Psoas muscle (tissue), 8 donors: ENCODE results near the gene PHACTR3. TPM values are rescaled to one million over a fixed set of nuclear protein-coding genes. Genes with fewer than 3 reads are reported as not detected.

Experiments
- ATAC-seq, 4 donors: fragments of 200-7000 bp; cut with Tn5 transposase; one replicate each; pipeline ENCODE4 v1.9.1; 2020; ENCODE audit warnings: moderate library complexity in 3 of 4, mild to moderate bottlenecking in 2 of 4
- DNase-seq, 2 donors: peaks; one replicate each; pipeline ENCODE4 v3.0.0-alpha.2; 2020
- H3K27ac ChIP-seq: fragments of 200-600 bp; one replicate; pipeline ENCODE4 v1.8.0; 2022
- H3K27me3 ChIP-seq, 3 donors: fragments of 200-600 bp in 1 of 3; one replicate each; pipeline versions ENCODE4 v1.6.1 to v1.8.0; 2013 to 2022; ENCODE audit warnings: low read length in 2 of 3, mild to moderate bottlenecking in 2 of 3, moderate library complexity in 1 of 3; ENCODE audit not compliant: insufficient read depth in 3 of 3
- H3K36me3 ChIP-seq, 2 donors: fragments of 200-600 bp in 1 of 2; one replicate each; pipeline versions ENCODE4 v1.6.1 to v1.8.0; 2013 to 2022; ENCODE audit warnings: low read depth in 1 of 2, mild to moderate bottlenecking in 1 of 2, moderate library complexity in 1 of 2; ENCODE audit not compliant: insufficient read depth in 1 of 2
- H3K4me1 ChIP-seq: fragments of 200-600 bp; one replicate; pipeline ENCODE4 v1.8.0; 2022
- H3K4me3 ChIP-seq: fragments of 200-600 bp; one replicate; pipeline ENCODE4 v1.8.0; 2022; ENCODE audit warnings: mild to moderate bottlenecking
- H3K9me3 ChIP-seq: fragments of 200-600 bp; one replicate; pipeline ENCODE4 v1.8.0; 2022
- WGBS, 3 donors: extraction: QIAGEN DNeasy Blood & Tissue Kit; methylation state at CpG; one replicate each; pipeline versions ENCODE4 v1.1.6 to v1.1.7; 2013; 5-methylcytosine and 5-hydroxymethylcytosine counted together
- intact Hi-C, 2 donors: fragments of 100-400 bp; cut with DNase I; formaldehyde crosslinking; loops; one replicate each; pipeline versions ENCODE4 v1.11.0 to v1.14.2; 2022
- polyA plus RNA-seq, 3 donors: library from polyadenylated mRNA; stranded (reverse); fragments of 200-250 nt; gene quantifications; one replicate each; pipeline ENCODE4 v1.2.3, GENCODE V29; 2013
- total RNA-seq, 4 donors: library from RNA; stranded (reverse); fragmentation: NEBNext Ultra II Directional in 2 of 4; extraction: Animal tissue kit (Norgen Biotek cat#: 25700) in 2 of 4; gene quantifications; one replicate each; pipeline versions ENCODE4 v1.2.1 to v1.2.4, GENCODE V29; 2021 to 2023
- TF ChIP-seq, protein P1 (sequence below): fragments of 200-600 bp; IDR thresholded peaks from one replicate; pipeline ENCODE4 v1.8.0; 2022; ENCODE audit warnings: antibody characterized with exemption
- donor health status: healthy with polysubstance abuse.
- donor health status: DM: no; HTN: no; CAD: no; lungs with moderate emphysema.
- donor health status: Bipolar disorder and iron deficiency.
- donor health status: healthy.
- donor health status: DM: yes; HTN: yes; CAD: no.
- donor health status: DM: no; HTN: no; CAD: no.
- donor health status: DM: no; HTN: no; CAD: no.
- donor health status: DM: yes; HTN: yes; CAD: no.

The PHACTR3 gene
- total and polyA plus RNA-seq, 7 donors, result 0.10 to 0.46 (median 0.15) TPM; not detected in 3

DNA sequence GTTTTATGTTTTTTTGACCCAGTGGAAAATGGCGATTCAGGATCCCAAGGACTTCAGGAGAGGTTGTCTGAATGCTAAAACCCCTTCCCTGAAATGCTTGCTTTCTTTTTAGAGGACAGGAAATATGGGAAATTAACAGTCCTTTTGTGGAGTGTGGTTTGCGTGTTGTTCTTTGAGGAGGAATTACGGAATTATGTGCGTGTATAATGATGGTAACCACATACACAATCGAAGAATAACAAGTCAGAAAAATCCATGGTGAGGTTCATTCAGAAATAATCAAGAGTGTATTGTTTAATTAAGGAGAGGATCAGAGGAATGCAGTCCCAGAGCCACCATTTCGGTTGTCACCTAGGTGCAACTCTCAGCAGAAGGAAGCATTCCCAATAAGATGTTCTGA, 73.2 kb downstream of the PHACTR3 start:
- TF ChIP-seq, protein P1, sequence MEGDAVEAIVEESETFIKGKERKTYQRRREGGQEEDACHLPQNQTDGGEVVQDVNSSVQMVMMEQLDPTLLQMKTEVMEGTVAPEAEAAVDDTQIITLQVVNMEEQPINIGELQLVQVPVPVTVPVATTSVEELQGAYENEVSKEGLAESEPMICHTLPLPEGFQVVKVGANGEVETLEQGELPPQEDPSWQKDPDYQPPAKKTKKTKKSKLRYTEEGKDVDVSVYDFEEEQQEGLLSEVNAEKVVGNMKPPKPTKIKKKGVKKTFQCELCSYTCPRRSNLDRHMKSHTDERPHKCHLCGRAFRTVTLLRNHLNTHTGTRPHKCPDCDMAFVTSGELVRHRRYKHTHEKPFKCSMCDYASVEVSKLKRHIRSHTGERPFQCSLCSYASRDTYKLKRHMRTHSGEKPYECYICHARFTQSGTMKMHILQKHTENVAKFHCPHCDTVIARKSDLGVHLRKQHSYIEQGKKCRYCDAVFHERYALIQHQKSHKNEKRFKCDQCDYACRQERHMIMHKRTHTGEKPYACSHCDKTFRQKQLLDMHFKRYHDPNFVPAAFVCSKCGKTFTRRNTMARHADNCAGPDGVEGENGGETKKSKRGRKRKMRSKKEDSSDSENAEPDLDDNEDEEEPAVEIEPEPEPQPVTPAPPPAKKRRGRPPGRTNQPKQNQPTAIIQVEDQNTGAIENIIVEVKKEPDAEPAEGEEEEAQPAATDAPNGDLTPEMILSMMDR, result no peak
- DNase-seq (no peak), ATAC-seq (no peak)
- WGBS, 3 donors, result 65 to 70% (median 68%) methylated on average over 6 of the region's 6 CpGs
- intact Hi-C loops, result no loop called here
- Histone ChIP-seq H3K9me3 (no peaks in the 10 kb centered on the region), H3K4me1 (no peaks in the 10 kb centered on the region), H3K27ac (no peak overlapping the region), H3K4me3 (no peak overlapping the region), H3K36me3 (no peaks in the 10 kb centered on the region), H3K27me3 (peaks cover 0 to 6% (median 4%) of the 10 kb centered on the region in 3 donors)

DNA sequence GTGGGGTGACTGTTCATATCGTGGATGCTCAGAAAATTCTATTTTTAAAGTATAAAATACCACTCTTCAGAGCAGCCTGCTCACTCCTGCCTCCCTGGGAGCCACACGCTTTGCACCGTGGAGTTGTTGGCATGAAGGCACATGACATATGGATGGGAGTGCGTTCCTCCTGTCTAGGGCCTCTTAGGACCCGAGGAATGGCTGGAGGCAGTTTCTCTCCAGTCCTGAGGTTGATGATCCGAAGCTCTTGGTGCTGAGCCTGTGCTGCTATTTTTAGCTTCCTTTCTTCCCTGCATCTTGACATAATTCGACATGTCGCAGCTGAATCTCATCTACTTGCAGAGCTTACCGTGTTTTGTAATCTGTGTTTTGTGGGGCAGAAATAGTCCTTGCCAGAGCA, 73.9 kb downstream of the PHACTR3 start:
- WGBS, 3 donors, result 30 to 36% (median 34%) methylated on average over 9 of the region's 9 CpGs
- peaks cover 0 to 6% (median 4%) of the 10 kb centered on the region in 3 donors for H3K27me3 ChIP-seq

DNA sequence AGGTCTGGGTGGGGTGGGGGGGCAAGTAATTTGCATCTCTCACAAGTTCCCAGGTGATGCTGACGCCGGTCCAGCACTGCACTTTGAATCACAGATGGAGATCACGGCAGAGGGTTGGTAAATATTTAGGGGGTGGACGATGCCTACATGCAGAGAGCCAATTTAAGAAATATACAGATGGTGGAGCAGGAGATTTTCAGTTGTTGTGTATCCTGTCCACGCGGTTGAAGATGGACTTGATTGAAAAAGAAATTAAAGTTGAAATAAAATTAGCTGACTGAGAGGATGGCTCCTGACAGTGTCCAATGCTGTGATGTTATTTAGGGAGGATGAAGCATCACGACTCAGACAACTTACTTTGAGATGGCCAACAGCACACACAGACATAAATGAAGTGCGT, 74.6 kb downstream of the PHACTR3 start:
- intact Hi-C loops, result no loop called here
- DNase-seq, result no peak
- H3K9me3 ChIP-seq, result no peaks in the 10 kb centered on the region
- H3K36me3 ChIP-seq, result no peaks in the 10 kb centered on the region
- TF ChIP-seq, protein P1, result no peak
- no peak for ATAC-seq
- peaks cover 0 to 6% (median 4%) of the 10 kb centered on the region in 3 donors for H3K27me3 ChIP-seq
- no peak overlapping the region for H3K27ac ChIP-seq
- no peak overlapping the region for H3K4me3 ChIP-seq
- no peaks in the 10 kb centered on the region for H3K4me1 ChIP-seq
- WGBS, 3 donors, result 71 to 78% (median 71%) methylated on average over 8 of the region's 8 CpGs

More for the DNA sequence above, 73.9 kb downstream of the PHACTR3 start:
- Histone ChIP-seq H3K4me3 (no peak overlapping the region), H3K36me3 (no peaks in the 10 kb centered on the region), H3K4me1 (no peaks in the 10 kb centered on the region), H3K27ac (no peak overlapping the region), H3K9me3 (no peaks in the 10 kb centered on the region)
- DNase-seq (no peak), ATAC-seq (no peak)
- intact Hi-C loops, result no loop called here
- TF ChIP-seq, protein P1, result no peak

DNA sequence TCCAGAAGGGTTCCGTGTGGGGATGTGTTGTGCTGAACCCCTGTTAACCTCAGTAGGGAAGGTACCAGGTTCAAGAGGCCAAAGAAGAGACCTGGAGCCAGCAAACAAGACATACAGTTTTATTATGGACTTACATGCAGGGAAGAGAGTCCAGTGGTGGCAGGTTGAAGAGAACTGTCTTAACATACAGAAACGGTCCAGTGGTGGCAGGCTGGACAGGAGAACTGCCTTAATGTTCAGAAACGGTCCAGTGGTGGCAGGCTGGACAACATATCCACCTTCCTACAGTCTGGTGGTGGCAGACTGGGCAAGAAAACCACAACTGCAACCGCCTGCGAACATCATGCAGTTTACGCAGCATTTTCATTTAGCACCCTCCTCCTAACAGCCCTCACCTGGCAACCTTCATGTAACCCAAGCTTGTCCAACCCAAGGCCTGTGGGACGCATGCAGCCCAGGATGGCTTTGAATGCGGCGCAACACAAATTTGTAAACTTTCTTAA, 75.9 kb downstream of the PHACTR3 start:
- TF ChIP-seq, protein P1, result no peak
- DNase-seq (no peak), ATAC-seq (no peak)
- no peaks in the 10 kb centered on the region for H3K36me3 ChIP-seq
- no peak overlapping the region for H3K27ac ChIP-seq
- no peaks in the 10 kb centered on the region for H3K9me3 ChIP-seq
- H3K4me1 ChIP-seq, result no peaks in the 10 kb centered on the region
- WGBS, 3 donors, result 82 to 91% (median 89%) methylated on average over 9 of the region's 9 CpGs
- H3K4me3 ChIP-seq, result no peak overlapping the region
- H3K27me3 ChIP-seq, result peaks cover 0 to 6% (median 4%) of the 10 kb centered on the region in 3 donors
- intact Hi-C loops, result no loop called here

DNA sequence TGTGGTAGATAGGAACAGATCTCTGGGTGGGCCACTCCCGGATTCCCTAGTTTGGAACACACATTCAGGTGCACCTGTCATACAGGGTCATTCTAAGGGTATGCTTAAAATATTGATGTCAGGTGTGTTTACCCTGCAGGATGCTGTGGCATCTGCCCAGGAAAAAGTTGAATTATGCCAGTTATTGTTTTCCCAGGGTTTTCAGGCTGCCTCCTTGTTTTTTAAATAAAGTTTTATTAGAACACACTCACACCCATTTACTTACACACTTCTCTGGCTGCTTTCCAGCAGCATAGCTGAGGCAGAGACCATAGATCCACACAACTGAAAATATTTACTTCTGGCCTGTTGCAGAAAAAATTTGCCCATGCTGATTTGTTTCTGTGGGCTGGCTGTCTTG, 76.5 kb downstream of the PHACTR3 start:
- no peak for ATAC-seq
- WGBS, 3 donors, result 52 to 87% (median 72%) methylated on average over 1 of the region's 1 CpG
- H3K9me3 ChIP-seq, result no peaks in the 10 kb centered on the region
- TF ChIP-seq, protein P1, result no peak
- no peaks in the 10 kb centered on the region for H3K36me3 ChIP-seq
- no peak for DNase-seq
- no peak overlapping the region for H3K27ac ChIP-seq
- no peaks in the 10 kb centered on the region for H3K4me1 ChIP-seq
- intact Hi-C loops, result no loop called here
- no peak overlapping the region for H3K4me3 ChIP-seq
- H3K27me3 ChIP-seq, result peaks cover 0 to 6% (median 4%) of the 10 kb centered on the region in 3 donors
